Forelimb muscle (tissue), 1 donor: ENCODE results near the gene TRIM68. TPM values are rescaled to one million over a fixed set of nuclear protein-coding genes. Genes with fewer than 3 reads are reported as not detected.

Source experiments
- DNase-seq: peaks from one replicate; pipeline ENCODE4 v3.0.0-alpha.2; 2013; ENCODE audit warnings: low read depth
- polyA plus RNA-seq: library from polyadenylated mRNA; unstranded; fragments of 120-200 nt; gene quantifications from one replicate; pipeline ENCODE4 v1.2.1, GENCODE V29; 2013; ENCODE audit not compliant: insufficient read length

TRIM68 gene
- polyA plus RNA-seq, 1 donor: 8.7 TPM

DNA sequence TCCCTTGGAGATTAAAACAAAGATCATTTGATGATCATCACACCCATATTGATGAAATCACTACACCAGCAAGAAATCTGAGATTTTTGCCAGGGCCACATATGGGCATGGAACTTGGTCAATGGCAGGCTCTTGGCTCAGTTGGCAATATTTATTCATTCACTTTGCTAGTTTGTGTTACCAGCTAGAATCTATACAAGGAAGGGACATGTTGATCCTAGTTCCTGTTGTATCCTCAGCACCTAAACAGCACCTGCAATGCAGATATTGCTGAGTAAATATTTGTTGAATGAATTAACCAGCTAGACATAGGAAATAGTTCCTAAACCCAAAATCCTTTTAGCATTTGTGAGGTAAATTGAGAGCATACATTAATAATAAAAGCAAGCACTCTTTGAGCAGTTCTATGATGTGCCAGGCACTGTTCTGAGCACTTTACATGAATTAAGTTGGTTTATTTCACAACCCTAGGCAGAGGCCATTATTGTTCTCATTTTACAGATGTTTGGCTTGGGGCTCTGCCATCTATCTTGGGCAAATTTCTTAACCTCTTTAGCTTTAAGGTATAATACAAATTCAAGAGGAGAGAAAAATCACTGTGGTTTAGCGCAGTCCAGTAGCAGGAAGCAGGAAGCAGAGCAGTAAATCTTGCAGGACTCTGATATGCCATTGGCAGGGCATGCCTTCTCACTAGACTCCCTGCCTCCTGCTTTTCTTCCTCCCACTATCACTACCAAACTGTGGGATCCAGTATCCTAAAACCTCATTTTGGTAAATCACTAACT lies 1.6 kb downstream of the TRIM68 start:
- no peak for DNase-seq

DNA sequence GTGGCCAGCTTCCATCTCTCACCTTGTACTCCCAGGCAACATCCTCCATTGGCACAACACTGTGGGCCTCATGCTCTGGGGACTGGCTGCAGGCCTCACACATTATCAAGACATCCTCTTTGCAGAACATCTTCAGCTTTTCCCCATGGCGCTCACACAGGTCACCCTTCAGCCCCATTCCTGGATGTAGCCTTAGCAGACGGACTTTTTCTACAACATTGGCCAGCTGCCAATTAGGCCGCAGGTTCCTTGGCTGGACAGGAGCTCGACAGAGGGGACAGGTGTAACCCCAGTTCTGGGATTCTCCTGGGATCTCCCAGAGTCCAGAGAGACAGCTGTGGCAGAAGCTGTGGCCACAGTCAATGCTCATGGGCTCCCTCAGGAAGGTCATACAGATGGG lies 3.0 kb downstream of the TRIM68 start:
- no peak for DNase-seq

DNA sequence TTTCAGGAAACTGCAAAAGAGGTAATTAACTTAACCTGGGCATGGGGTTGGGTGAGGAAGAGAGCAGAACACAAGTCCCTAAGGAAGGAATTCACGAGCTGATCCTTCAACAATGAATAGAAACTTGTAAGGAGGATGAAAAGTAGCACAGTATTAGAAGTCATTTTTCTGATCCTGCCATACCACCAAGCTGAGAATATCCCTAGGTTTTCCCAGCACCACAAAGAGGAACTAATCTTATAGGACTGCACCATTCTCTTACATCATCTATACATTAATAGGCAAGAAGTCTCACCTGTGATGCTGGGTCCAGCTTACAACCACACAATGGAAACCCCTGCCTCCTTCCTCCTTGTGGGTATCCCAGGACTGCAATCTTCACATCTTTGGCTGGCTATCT lies 14.3 kb downstream of the TRIM68 start, which contains the start of gene OR52I1:
TSS of gene OR52I1 (plus strand) at position 301 of the 400 bp plus-strand sequence. CDS start at position 301, 0 bp downstream.
- no peak for DNase-seq

DNA sequence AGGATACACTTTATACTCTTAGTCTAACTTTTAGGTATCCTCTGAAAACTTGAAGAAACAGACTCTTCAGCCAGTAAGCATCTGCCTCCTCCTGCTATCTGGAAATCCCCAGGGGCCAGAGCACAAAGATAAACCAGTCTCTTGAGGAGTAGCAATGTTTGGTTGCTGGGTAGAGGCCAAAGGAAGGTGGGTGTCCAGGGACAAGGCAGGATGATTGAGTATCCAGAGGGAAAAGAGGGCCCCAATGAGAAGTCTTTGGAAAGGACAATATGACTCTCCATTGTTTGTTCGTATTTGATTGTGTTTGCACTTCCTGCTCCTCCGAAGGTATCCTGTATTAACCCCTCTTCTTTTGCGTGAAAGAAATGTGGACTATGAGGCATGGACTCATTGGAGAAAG lies 19.0 kb downstream of the TRIM68 start:
- DNase-seq: no peak

DNA sequence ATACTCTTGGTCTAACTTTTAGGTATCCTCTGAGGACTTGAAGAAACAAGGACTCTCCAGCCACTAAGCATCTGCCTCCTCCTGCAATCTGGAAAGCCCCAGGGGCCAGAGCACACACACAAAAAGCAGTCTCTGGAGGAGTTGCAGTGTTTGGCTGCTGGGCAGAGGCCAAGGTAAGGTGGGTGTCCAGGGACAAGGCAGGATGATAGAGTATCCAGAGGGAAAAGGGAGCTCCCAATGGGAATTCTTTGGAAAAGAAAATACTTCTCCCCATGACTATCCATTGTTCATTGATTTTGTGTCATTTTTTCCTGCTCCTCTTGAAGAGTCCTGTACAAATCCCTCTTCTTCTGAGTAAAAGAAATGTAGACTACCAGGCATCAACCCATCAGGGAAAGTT lies 26.6 kb downstream of the TRIM68 start, which contains the start of gene OR52I2:
TSS of gene OR52I2 (plus strand) at position 301 of the 400 bp plus-strand sequence.
- DNase-seq: no peak

DNA sequence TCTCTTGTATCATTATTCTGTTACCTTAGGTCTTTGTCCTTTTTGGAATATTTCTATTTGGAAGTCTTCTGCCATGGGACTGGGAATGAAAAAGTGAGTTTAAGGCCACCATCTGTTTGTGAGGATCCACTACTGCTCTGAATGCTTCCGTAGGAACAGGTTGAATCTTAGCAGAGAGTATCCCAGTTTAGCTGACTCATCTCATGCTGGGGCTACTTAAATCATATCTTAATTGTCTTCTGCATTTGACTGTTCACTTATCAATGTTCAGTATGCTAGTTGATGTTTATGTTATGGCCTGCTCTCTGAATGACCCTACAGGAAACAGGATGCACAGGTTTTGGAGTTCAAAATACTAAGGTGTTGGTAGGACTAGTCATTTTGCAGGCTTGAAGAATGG lies 27.9 kb downstream of the TRIM68 start:
- DNase-seq: no peak

DNA sequence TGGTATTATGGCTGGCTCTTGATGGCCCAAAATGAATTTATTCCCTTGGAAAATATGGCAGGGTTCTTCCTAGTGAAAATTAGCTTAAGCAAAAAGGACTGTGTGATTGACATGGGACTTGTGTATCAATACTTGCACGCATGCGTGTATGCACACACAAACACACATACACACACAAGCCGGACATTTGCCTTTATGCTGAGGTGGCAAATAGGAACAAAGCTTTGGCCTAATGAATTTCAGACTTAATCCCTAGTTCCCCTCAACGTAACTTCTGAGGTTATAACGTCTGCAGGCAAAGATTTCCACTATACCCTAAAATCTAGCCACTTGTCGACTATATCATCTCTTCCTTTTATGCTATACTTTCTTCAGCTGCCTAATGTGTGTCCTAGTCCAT lies 29.4 kb downstream of the TRIM68 start:
- no peak for DNase-seq

DNA sequence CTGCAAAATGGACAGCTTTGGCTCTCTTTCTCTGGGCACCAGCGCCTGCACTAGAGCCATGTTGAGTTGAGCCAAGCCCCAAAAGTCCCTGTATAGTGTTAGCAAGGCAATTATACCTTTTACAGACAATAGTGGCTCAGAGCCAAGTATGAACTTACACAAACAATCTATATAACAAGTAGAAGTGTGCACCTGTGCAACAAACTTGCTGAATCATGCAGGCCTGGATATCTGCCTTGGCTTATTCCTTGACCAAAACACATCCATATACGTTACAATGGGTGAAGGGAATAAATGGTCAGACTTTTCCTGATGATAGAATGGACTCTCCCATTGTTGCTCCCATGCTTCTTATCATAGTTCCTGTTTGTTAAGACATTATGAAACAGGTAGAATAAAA lies 30.3 kb downstream of the TRIM68 start:
- DNase-seq: no peak

DNA sequence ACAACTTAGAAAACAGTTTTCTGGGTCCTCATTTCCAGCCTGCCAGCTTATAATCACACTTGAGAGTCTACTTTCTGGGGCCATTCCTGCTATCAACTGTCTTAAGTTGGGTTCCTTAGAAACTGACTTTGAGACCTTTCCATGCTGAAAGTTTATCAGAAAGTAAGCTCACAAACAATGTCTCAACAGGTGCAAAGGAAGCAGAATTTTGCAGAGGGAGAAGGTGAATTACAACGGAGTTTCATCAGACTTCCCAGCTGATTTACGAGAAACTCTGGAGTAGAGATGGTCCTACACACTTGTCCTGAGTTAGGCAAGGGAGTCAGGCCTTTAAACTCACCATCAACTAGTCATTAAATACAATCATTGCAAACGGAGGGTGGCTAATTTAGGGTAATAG lies 31.2 kb downstream of the TRIM68 start:
- no peak for DNase-seq

DNA sequence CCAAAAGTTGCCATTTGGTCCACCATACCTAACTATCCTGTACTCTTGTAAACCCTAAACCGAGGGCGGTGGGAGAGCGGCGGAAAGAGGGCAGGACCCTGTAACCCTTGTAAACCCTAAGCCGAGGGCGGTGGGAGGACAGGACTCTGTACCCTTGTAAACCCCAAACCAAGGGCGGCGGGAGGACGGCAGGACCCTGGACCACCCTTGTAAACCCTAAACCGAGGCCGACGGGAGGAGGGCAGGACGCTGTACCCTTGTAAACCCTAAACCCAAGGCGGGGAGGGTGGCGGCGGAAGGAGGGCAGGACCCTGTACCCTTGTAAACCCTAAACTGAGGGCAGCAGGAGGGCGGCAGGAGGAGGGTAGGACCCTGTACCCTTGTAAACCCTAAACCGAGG lies 39.0 kb downstream of the TRIM68 start:
- no peak for DNase-seq

DNA sequence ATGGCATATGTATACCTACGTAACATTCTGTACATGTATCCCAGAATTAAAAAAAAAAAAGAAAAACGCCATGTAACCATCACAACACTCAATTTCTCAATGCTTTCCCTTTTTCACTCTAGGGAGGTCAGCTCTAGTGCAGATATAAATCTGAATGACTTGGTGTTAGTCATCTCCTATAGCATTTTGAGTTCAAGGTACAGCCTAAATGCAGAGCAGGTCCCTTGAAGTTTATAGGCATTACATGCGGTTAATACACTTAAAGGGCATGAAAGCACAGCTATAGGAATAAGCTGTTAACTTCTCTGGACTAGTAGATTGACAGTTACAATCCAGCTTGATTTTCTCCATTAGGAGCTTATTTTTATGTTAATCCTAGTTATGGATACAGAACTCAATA lies 42.7 kb downstream of the TRIM68 start:
- no peak for DNase-seq

DNA sequence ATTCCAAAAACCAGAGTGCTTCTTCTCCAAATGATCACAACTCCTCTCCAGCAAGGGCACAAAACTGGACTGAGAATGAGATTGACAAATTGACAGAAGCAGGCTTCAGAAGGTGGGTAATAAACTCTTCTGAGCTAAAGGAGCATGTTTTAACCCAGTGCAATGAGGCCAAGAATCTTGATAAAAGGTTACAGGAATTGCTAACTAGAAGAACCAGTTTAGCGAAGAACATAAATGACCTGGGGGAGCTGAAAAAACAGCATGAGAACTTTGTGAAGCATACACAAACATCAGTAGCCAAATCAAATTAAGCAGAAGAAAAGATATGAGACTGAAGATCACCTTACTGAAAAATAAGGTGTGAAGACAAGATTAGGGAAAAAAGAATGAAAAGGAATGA lies 47.6 kb downstream of the TRIM68 start:
- no peak for DNase-seq

DNA sequence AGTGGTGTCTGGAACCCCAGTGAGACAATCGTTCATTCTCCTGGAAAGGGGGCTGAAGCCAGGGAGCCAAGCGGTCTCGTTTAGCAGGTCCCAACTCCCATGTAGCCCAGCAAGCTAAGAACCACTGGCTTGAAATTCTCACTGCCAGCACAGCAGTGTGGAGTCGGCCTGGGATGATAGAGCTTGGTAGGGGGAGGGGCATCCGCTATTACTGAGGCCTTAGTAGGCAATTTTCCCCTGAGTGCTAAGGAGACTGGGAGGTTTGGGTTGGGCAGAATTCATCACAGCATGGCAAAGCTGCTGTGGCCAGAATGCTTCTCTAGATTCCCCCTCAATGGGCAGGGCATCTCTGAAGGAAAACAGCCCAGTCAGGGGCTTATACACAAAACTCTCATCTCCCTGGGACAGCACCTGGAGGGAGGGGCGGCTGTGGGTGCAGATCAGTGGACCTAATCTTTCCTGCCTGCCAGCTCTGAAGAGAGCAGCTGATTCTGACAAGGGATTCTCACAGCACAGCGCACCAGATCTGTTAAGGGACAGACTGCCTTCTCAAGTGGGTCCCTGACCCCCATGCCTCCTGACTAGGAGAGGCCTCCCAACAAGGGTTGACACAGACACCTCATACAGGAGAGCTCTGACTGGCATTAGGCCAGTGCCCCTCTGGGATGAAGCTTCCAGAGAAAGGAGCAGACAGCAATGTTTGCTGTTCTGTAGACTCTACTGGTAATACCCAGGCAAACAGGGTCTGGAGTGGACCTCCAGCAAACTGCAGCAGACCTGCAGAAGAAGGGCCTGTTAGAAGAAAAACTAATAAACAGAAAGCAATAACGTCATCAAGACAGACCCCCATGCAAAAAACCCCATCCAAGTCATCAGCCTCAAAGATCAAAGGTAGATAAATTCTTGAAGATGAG lies 48.2 kb downstream of the TRIM68 start:
- no peak for DNase-seq

DNA sequence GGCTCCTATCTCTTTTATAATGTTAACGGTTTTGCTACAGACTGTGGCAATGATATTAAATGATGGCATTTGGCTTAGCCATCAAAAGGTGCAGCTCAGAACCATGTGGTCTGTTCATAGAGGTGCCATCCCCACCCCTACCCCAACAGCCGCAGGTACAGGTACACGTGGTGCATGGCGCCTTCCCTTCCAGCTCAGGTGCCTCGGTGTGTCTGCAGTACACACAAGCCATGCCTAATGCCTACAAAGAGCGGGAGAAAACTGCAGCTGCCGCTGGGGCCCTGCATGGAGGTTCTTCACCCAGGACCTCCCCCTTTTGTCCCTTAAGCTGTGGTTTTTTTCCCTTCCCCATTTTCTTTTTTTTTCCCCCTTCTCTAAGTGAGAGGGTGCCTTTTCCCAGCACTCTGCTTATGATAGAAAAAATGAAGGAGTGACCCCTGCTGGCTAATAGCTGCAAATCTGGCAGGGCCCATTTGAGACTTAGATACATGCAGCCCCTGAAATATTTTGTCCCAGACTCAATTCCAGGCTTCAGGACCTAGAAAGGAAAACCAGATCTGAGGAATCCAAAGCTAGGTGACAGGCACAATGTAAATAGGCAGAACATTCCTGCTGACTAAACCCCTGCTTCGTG lies 56.6 kb downstream of the TRIM68 start:
- no peak for DNase-seq

Other genes with a start within 250 kb of the TRIM68 start
- gene OR52B4, start 239.8 kb downstream of the TRIM68 start, polyA plus RNA-seq: not detected
- 7.3 TPM for gene TRIM21, start 214.5 kb downstream of the TRIM68 start, polyA plus RNA-seq
- not detected for gene OR52K2, start 158.9 kb downstream of the TRIM68 start, polyA plus RNA-seq
- gene OR52K1, start 125.6 kb downstream of the TRIM68 start, polyA plus RNA-seq: 0.18 TPM
- gene OR52M1, start 63.0 kb downstream of the TRIM68 start, polyA plus RNA-seq: not detected
- gene OR52I2, start 26.5 kb downstream of the TRIM68 start, polyA plus RNA-seq: not detected
- not detected for gene OR52I1, start 14.2 kb downstream of the TRIM68 start, polyA plus RNA-seq
- not detected for gene OR51D1, start 29.2 kb upstream of the TRIM68 start, polyA plus RNA-seq
- gene OR51E1, start 35.8 kb upstream of the TRIM68 start, polyA plus RNA-seq: 2.2 TPM
- gene OR51E2, start 89.6 kb upstream of the TRIM68 start, polyA plus RNA-seq: 0.83 TPM
- gene MMP26, start 96.6 kb upstream of the TRIM68 start, polyA plus RNA-seq: not detected
- gene OR51F1, start 161.7 kb upstream of the TRIM68 start, polyA plus RNA-seq: not detected
- not detected for gene OR52R1, start 196.1 kb upstream of the TRIM68 start, polyA plus RNA-seq
- gene OR51F2, start 213.1 kb upstream of the TRIM68 start, polyA plus RNA-seq: not detected
- not detected for gene OR51S1, start 241.0 kb upstream of the TRIM68 start, polyA plus RNA-seq